HepG2 (cell line): ENCODE measurements around the gene BCAS1. TPM values are rescaled to one million over a fixed set of nuclear protein-coding genes. Genes with fewer than 3 reads are reported as not detected.

ENCODE experiments used
- ATF4 ChIP-seq, 2 experiments: fragments of 450-650 bp in 1 of 2; sonication (generic) in 1 of 2; formaldehyde crosslinking; IDR thresholded peaks; 2 replicates each; pipeline versions ENCODE4 v1.5.0 to v1.8.0; 2020 to 2022; ENCODE audit warnings: mild to moderate bottlenecking in 1 of 2, missing genetic modification reagents in 1 of 2
- CCAR2 ChIP-seq: fragments of 200-400 bp; formaldehyde crosslinking; optimal IDR thresholded peaks from 2 replicates; pipeline ENCODE3; 2018; ENCODE audit warnings: low read depth, mild to moderate bottlenecking, low read length, moderate library complexity
- GATA4 ChIP-seq: sonication (generic); IDR thresholded peaks from 2 replicates; pipeline ENCODE4 v1.6.1; 2016; ENCODE audit warnings: antibody characterized with exemption, low read depth, borderline replicate concordance
- GMEB1 ChIP-seq: sonication (generic); formaldehyde crosslinking; IDR thresholded peaks from 2 replicates; pipeline ENCODE4 v1.5.1; 2020; ENCODE audit warnings: missing genetic modification reagents, mild to moderate bottlenecking, borderline replicate concordance
- HNRNPH1 ChIP-seq: fragments of 200-400 bp; formaldehyde crosslinking; optimal IDR thresholded peaks from 2 replicates; pipeline ENCODE3; 2017; ENCODE audit warnings: mild to moderate bottlenecking, low read depth, low read length
- HNRNPL ChIP-seq: fragments of 200-400 bp; formaldehyde crosslinking; IDR thresholded peaks from 2 replicates; pipeline ENCODE4 v1.6.1; 2017; ENCODE audit warnings: mild to moderate bottlenecking, low read depth, low read length
- MTF2 ChIP-seq: sonication (generic); formaldehyde crosslinking; IDR thresholded peaks from 2 replicates; pipeline ENCODE4 v1.5.0; 2020; ENCODE audit warnings: missing genetic modification reagents, borderline replicate concordance
- REXO4 ChIP-seq: sonication (generic); formaldehyde crosslinking; IDR thresholded peaks from 2 replicates; pipeline ENCODE4 v1.8.0; 2022; ENCODE audit warnings: missing genetic modification reagents, mild to moderate bottlenecking, borderline replicate concordance
- RFXANK ChIP-seq: IDR thresholded peaks from 2 replicates; pipeline ENCODE4 v1.6.1; 2016
- SRSF9 ChIP-seq: fragments of 200-400 bp; formaldehyde crosslinking; IDR thresholded peaks from 2 replicates; pipeline ENCODE4 v1.6.1; 2018; ENCODE audit warnings: borderline replicate concordance, mild to moderate bottlenecking, low read depth, low read length; ENCODE audit not compliant: insufficient read depth, poor library complexity, severe bottlenecking
- TEAD3 ChIP-seq: optimal IDR thresholded peaks from 2 replicates; pipeline ENCODE3; 2016; ENCODE audit warnings: borderline replicate concordance
- TP53 ChIP-seq: sonication (generic); formaldehyde crosslinking; conservative IDR thresholded peaks from 2 replicates; pipeline ENCODE4 v1.4.0; 2020; ENCODE audit warnings: missing genetic modification reagents
- YEATS2 ChIP-seq: sonication (generic); formaldehyde crosslinking; IDR thresholded peaks from 2 replicates; pipeline ENCODE4 v1.4.0; 2020; ENCODE audit warnings: missing genetic modification reagents, borderline replicate concordance
- ZBTB25 ChIP-seq: IDR thresholded peaks from 2 replicates; pipeline ENCODE4 v1.6.1; 2018; ENCODE audit warnings: missing genetic modification reagents
- ZBTB3 ChIP-seq: sonication (generic); formaldehyde crosslinking; IDR thresholded peaks from 2 replicates; pipeline ENCODE4 v1.4.0; 2020; ENCODE audit warnings: low read depth, mild to moderate bottlenecking, moderate library complexity, missing genetic modification reagents, borderline replicate concordance
- ZFAT ChIP-seq: sonication (generic); formaldehyde crosslinking; conservative IDR thresholded peaks from 2 replicates; pipeline ENCODE4 v1.8.1; 2023; ENCODE audit warnings: missing genetic modification reagents, inconsistent platforms
- ZFP36L1 ChIP-seq: sonication (generic); formaldehyde crosslinking; IDR thresholded peaks from 2 replicates; pipeline ENCODE4 v1.8.0; 2022; ENCODE audit warnings: mild to moderate bottlenecking, missing genetic modification reagents, moderate library complexity
- ZMAT3 ChIP-seq: sonication (generic); formaldehyde crosslinking; conservative IDR thresholded peaks from 2 replicates; pipeline ENCODE4 v1.7.0; 2021; ENCODE audit warnings: missing genetic modification reagents
- ZNF264 ChIP-seq: sonication (generic); formaldehyde crosslinking; IDR thresholded peaks from 2 replicates; pipeline ENCODE4 v1.4.0; 2020; ENCODE audit warnings: missing genetic modification reagents
- ZNF326 ChIP-seq: sonication (generic); formaldehyde crosslinking; IDR thresholded peaks from 2 replicates; pipeline ENCODE4 v1.4.0; 2020; ENCODE audit warnings: missing genetic modification reagents, borderline replicate concordance
- polyA plus RNA-seq, 8 experiments: library from polyadenylated mRNA; depleted of rRNA in 3 of 8; stranded (reverse) in 7 of 8; unstranded in 1 of 8; fragments of >200 nt; fragmentation: Illumina TruSeq in 4 of 8; extraction: Trizol in 4 of 8; gene quantifications; 2 replicates each; pipeline versions ENCODE4 v1.2.1 to v1.2.3, GENCODE V29; 2011 to 2016; ENCODE audit warnings: low read depth in 4 of 8, missing spikeins in 1 of 8, mixed read lengths in 1 of 8; ENCODE audit not compliant: insufficient read depth in 1 of 8
- total RNA-seq, 5 experiments: library from RNA; depleted of rRNA; stranded (reverse); fragments of >200 nt; fragmentation: Illumina TruSeq; extraction: Trizol; gene quantifications; 2 replicates each; pipeline ENCODE4 v1.2.3, GENCODE V29; 2016; ENCODE audit warnings: low read depth in 1 of 5
- TF ChIP-seq, protein P1 (sequence below): sonication (generic); formaldehyde crosslinking; IDR thresholded peaks from 2 replicates; pipeline ENCODE4 v1.9.0; 2022; ENCODE audit warnings: low read depth, missing genetic modification reagents
- TF ChIP-seq, protein P2 (sequence below): IDR thresholded peaks from 2 replicates; pipeline ENCODE4 v1.6.1; 2016; ENCODE audit warnings: low read depth, control low read depth
- TF ChIP-seq, protein P3 (sequence below): sonication (generic); formaldehyde crosslinking; IDR thresholded peaks from 2 replicates; pipeline ENCODE4 v1.8.1; 2023; ENCODE audit warnings: mild to moderate bottlenecking, missing genetic modification reagents, borderline replicate concordance

BCAS1 gene
- total and polyA plus RNA-seq, 2 of the 13 experiments (the other 11 are each of a cell fraction or from before 2014, with no cell fraction given): 0.55 to 0.91 TPM

GRCh38 chr20:53926428-53927028, 143.9 kb downstream of the BCAS1 start (continued):
- TF ChIP-seq ATF4 (CRISPR knock-in tag; IDR thresholded peaks at IDR 0.05) (peak in 1 of 2 experiments; percentile 89; a peak in 2 of 4 replicates), ZBTB25 (CRISPR knock-in tag) (peak; percentile 46; the same call in 1 of the 2 replicates), GMEB1 (CRISPR knock-in tag) (0 out of 2 replicates have a peak, but pooled peaks have one; percentile 45), TP53 (CRISPR knock-in tag) (0 out of 2 replicates have a peak, but pooled peaks have one; percentile 64), SRSF9 (no peak), YEATS2 (CRISPR knock-in tag) (peak; percentile 76; the same call in 1 of the 2 replicates), HNRNPH1 (no peak), RFXANK (CRISPR knock-in tag) (no peak), ZNF264 (peak; percentile 79; the same call in 1 of the 2 replicates), ZNF326 (CRISPR knock-in tag) (no peak), HNRNPL (no peak), CCAR2 (no peak), ZBTB3 (peak; percentile 82), ZFAT (CRISPR knock-in tag) (no peak), TEAD3 (CRISPR knock-in tag) (peak; percentile 66), ZMAT3 (no peak), REXO4 (CRISPR knock-in tag) (no peak), ZFP36L1 (CRISPR knock-in tag) (no peak), MTF2 (CRISPR knock-in tag) (no peak), GATA4 (no peak)
- TF ChIP-seq, protein P1, sequence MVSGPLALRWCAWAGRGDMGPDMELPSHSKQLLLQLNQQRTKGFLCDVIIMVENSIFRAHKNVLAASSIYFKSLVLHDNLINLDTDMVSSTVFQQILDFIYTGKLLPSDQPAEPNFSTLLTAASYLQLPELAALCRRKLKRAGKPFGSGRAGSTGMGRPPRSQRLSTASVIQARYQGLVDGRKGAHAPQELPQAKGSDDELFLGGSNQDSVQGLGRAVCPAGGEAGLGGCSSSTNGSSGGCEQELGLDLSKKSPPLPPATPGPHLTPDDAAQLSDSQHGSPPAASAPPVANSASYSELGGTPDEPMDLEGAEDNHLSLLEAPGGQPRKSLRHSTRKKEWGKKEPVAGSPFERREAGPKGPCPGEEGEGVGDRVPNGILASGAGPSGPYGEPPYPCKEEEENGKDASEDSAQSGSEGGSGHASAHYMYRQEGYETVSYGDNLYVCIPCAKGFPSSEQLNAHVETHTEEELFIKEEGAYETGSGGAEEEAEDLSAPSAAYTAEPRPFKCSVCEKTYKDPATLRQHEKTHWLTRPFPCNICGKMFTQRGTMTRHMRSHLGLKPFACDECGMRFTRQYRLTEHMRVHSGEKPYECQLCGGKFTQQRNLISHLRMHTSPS (CRISPR knock-in tag): no peak; the same call in 1 of the 2 replicates
- TF ChIP-seq, protein P2, sequence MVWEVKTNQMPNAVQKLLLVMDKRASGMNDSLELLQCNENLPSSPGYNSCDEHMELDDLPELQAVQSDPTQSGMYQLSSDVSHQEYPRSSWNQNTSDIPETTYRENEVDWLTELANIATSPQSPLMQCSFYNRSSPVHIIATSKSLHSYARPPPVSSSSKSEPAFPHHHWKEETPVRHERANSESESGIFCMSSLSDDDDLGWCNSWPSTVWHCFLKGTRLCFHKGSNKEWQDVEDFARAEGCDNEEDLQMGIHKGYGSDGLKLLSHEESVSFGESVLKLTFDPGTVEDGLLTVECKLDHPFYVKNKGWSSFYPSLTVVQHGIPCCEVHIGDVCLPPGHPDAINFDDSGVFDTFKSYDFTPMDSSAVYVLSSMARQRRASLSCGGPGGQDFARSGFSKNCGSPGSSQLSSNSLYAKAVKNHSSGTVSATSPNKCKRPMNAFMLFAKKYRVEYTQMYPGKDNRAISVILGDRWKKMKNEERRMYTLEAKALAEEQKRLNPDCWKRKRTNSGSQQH (CRISPR knock-in tag): no peak
- TF ChIP-seq, protein P3, sequence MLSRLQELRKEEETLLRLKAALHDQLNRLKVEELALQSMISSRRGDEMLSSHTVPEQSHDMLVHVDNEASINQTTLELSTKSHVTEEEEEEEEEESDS (CRISPR knock-in tag): no peak
